Esophagus squamous epithelium (tissue), 4 donors: ENCODE results near the gene OR1N2.
"Not testable (repeated sequence)": the region's sequence is repeated elsewhere in the genome, so short reads cannot be mapped to it uniquely, and the experiment has no call there.

Source experiments
- CTCF ChIP-seq, 6 experiments: fragments of 450-650 bp in 4 of 6; fragments of 200-600 bp in 2 of 6; sonication (generic) in 2 of 6; IDR thresholded peaks; one replicate each; pipeline ENCODE4 v1.5.1; 2016 to 2019; ENCODE audit warnings: antibody characterized with exemption in 6 of 6, mild to moderate bottlenecking in 4 of 6, moderate library complexity in 4 of 6
- POLR2A ChIP-seq, 4 donors: fragments of 450-650 bp; IDR thresholded peaks; one replicate each; pipeline ENCODE4 v1.6.1; 2017; ENCODE audit warnings: antibody characterized with exemption in 4 of 4, mild to moderate bottlenecking in 4 of 4, moderate library complexity in 3 of 4

GRCh38 chr9:122531157-122531556 lies 21.8 kb upstream of the OR1N2 start:
- TF ChIP-seq CTCF, POLR2A (IDR thresholded peaks at IDR 0.05): not testable (repeated sequence)
